Keratinocyte (primary cell): ENCODE data around the gene ARVCF. TPM values are rescaled to one million over a fixed set of nuclear protein-coding genes. Genes with fewer than 3 reads are reported as not detected.

Experiments used
- DNase-seq: peaks from one replicate; pipeline ENCODE4 v3.0.0-alpha.2; 2011; ENCODE audit warnings: low read depth, missing footprints, low spot score
- FAIRE-seq: peaks from 2 replicates; lab custom pipeline; 2011; peaks lifted over from hg19 to GRCh38; lab: Jason Lieb, UNC
- H2AFZ ChIP-seq: 2 replicates; pipeline ENCODE4 v1.6.0; 2012; ENCODE audit warnings: low read length, control low read depth, inconsistent platforms; ENCODE audit not compliant: control insufficient read depth
- H3K27ac ChIP-seq: 2 replicates; pipeline ENCODE4 v1.5.1; 2011; ENCODE audit warnings: low read length; ENCODE audit not compliant: control insufficient read depth, insufficient read depth
- H3K27me3 ChIP-seq: 3 replicates; pipeline ENCODE4 v1.6.0; 2011; ENCODE audit warnings: low read length; ENCODE audit not compliant: control insufficient read depth, insufficient read depth; ENCODE audit errors: extremely low read depth
- H3K36me3 ChIP-seq, 2 experiments: 2 replicates in 1 of 2; 3 replicates in 1 of 2; pipeline ENCODE4 v1.5.1; 2011; ENCODE audit warnings: low read length in 2 of 2, mild to moderate bottlenecking in 1 of 2; ENCODE audit not compliant: control insufficient read depth in 2 of 2, insufficient read depth in 2 of 2; ENCODE audit errors: extremely low read depth in 1 of 2
- H3K4me1 ChIP-seq: 3 replicates; pipeline ENCODE4 v1.5.1; 2011; ENCODE audit warnings: low read length; ENCODE audit not compliant: control insufficient read depth, insufficient read depth; ENCODE audit errors: extremely low read depth
- H3K4me2 ChIP-seq: 3 replicates; pipeline ENCODE4 v1.6.0; 2011; ENCODE audit warnings: low read depth, low read length; ENCODE audit not compliant: control insufficient read depth, insufficient read depth; ENCODE audit errors: extremely low read depth
- H3K4me3 ChIP-seq, 3 experiments: fragments of 200-600 bp in 1 of 3; sonication (generic) in 1 of 3; 2 replicates in 2 of 3; 3 replicates in 1 of 3; pipeline ENCODE4 v1.5.1; 2011 to 2016; ENCODE audit warnings: low read length in 3 of 3, mild to moderate bottlenecking in 3 of 3, control low read depth in 2 of 3, inconsistent platforms in 1 of 3, low read depth in 1 of 3, mixed read lengths in 1 of 3, mixed run types in 1 of 3, moderate library complexity in 1 of 3; ENCODE audit not compliant: control insufficient read depth in 2 of 3, insufficient read depth in 2 of 3; ENCODE audit errors: extremely low read depth in 1 of 3
- H3K79me2 ChIP-seq: 2 replicates; pipeline ENCODE4 v1.6.0; 2012; ENCODE audit warnings: low read length; ENCODE audit not compliant: control insufficient read depth, insufficient read depth
- H3K9ac ChIP-seq: 3 replicates; pipeline ENCODE4 v1.6.0; 2011; ENCODE audit warnings: low read length; ENCODE audit not compliant: control insufficient read depth, insufficient read depth; ENCODE audit errors: extremely low read depth
- H3K9me1 ChIP-seq: 3 replicates; pipeline ENCODE4 v1.6.0; 2011; ENCODE audit warnings: low read length; ENCODE audit not compliant: control insufficient read depth, insufficient read depth; ENCODE audit errors: extremely low read depth
- H3K9me3 ChIP-seq: 2 replicates; pipeline ENCODE4 v1.5.1; 2012; ENCODE audit warnings: low read depth, low read length; ENCODE audit not compliant: control insufficient read depth
- H4K20me1 ChIP-seq: 3 replicates; pipeline ENCODE4 v1.6.0; 2011; ENCODE audit warnings: low read length; ENCODE audit not compliant: control insufficient read depth, insufficient read depth; ENCODE audit errors: extremely low read depth
- EZH2 ChIP-seq: IDR thresholded peaks from one replicate; pipeline ENCODE4 v1.6.1; 2012; ENCODE audit warnings: inconsistent platforms, mild to moderate bottlenecking, low read length, moderate library complexity
- dilution Hi-C: fragments of 300-500 bp; cut with MboI; formaldehyde crosslinking; loops from one replicate; pipeline ENCODE4 v1.7.0; 2020; ENCODE audit warnings: low sequenced_read_pairs; ENCODE audit not compliant: extremely low pct_ligation_motif_present
- polyA plus RNA-seq, 5 experiments: library from polyadenylated mRNA; depleted of rRNA in 3 of 5; stranded (reverse) in 3 of 5; stranded (forward) in 1 of 5; unstranded in 1 of 5; fragments of >200 nt; gene quantifications; 1 replicate in 1 of 5; 2 replicates in 3 of 5; 3 replicates in 1 of 5; pipeline versions ENCODE4 v1.2.1 to v1.2.3, GENCODE V29; 2011 to 2012; ENCODE audit warnings: missing spikeins in 2 of 5, low read depth in 1 of 5, low replicate concordance in 1 of 5
- TF ChIP-seq, protein P1 (sequence below), 3 experiments: IDR thresholded peaks in 1 of 3; conservative IDR thresholded peaks in 1 of 3; optimal IDR thresholded peaks in 1 of 3; 2 replicates in 2 of 3; 3 replicates in 1 of 3; pipeline versions ENCODE3 to v1.5.1; 2011; ENCODE audit warnings: low read length in 3 of 3, mild to moderate bottlenecking in 3 of 3, moderate library complexity in 2 of 3, control low read depth in 1 of 3, inconsistent platforms in 1 of 3; ENCODE audit not compliant: insufficient read depth in 2 of 3; ENCODE audit errors: extremely low read depth in 1 of 3

Gene ARVCF
- polyA plus RNA-seq, 1 donor (not counting 4 experiments of a cell fraction or from before 2014, with no cell fraction given): 5.7 TPM

DNA sequence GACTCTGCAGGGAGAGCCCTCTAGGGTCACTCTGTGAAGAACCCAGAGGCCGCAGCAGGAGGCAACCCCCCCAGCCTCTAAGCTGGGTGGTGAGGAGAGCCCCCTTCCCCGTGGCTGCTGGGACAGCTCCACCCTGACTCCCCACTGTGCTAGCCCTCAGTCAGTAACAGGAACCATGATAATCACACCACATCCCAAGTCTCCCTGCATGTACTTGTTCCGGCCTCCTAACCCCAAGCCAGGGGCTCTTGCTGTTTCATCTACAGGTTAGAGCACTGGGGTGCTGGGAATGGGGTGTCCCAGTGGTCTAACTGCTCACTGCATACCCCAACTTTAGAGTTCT lies 26.9 kb downstream of the ARVCF start:
- no peak overlapping the region for H3K9ac ChIP-seq
- no peak for FAIRE-seq
- dilution Hi-C loops: no loop called here

DNA sequence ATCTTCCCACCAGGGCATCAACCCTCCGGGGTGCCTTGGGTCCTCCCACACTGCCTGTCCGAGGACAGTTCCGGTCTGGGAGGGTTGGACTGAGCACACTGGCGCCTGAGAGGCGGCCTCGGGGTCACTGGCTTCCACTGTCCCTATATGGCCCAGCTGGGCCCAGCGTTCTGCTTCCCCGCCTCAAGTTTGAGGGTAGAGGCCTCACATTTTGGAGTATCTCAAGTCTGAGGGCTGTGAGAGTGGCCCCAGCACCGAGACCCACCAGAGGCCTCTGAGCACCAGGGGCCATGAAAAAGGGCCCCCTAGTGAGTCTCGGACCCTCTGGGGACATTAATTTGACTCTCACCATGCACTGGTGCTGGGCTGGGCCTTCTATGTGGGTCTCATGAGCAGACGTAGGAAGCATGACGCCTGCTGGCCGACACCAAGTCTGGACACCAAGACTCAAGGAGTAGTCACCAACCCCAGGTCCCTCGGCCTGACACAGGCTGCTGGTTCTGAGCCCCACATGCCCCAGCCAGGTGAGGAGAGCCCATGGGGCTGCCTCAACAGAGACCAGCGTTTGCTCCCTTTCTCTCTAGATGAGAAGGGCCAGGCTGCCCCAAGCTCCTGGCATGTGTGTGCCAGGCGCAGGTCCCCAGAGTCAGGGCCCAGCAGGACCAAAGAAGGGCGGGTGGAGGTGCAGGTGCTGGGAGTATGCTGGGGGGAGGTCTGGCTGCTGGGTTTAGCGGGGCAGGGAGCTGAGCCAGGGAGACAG lies 27.5 kb downstream of the ARVCF start:
- Histone ChIP-seq H3K36me3 (no peaks in the 10 kb centered on the region), H3K4me1 (peaks cover 22% of the 10 kb centered on the region), H4K20me1 (no peaks in the 10 kb centered on the region), H3K27me3 (no peaks in the 10 kb centered on the region), H3K4me2 (no peak overlapping the region), H3K79me2 (no peaks in the 10 kb centered on the region), H3K9me1 (peaks cover 5% of the 10 kb centered on the region), H3K9ac (no peak overlapping the region), H3K4me3 (no peak overlapping the region), H3K9me3 (no peaks in the 10 kb centered on the region), H2AFZ (no peak overlapping the region), H3K27ac (no peak overlapping the region)
- TF ChIP-seq EZH2: no peak
- TF ChIP-seq, protein P1, sequence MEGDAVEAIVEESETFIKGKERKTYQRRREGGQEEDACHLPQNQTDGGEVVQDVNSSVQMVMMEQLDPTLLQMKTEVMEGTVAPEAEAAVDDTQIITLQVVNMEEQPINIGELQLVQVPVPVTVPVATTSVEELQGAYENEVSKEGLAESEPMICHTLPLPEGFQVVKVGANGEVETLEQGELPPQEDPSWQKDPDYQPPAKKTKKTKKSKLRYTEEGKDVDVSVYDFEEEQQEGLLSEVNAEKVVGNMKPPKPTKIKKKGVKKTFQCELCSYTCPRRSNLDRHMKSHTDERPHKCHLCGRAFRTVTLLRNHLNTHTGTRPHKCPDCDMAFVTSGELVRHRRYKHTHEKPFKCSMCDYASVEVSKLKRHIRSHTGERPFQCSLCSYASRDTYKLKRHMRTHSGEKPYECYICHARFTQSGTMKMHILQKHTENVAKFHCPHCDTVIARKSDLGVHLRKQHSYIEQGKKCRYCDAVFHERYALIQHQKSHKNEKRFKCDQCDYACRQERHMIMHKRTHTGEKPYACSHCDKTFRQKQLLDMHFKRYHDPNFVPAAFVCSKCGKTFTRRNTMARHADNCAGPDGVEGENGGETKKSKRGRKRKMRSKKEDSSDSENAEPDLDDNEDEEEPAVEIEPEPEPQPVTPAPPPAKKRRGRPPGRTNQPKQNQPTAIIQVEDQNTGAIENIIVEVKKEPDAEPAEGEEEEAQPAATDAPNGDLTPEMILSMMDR (optimal IDR thresholded peaks at IDR 0.05 in 1 of 3, IDR thresholded peaks at IDR 0.05 in 1 of 3, conservative IDR thresholded peaks at IDR 0.05 in 1 of 3; ENCODE audit: extremely low read depth in 1 of 3, insufficient read depth in 2 of 3, low read length in 3 of 3): no peak
- FAIRE-seq: no peak
- dilution Hi-C loops: no loop called here
- DNase-seq: no peak

More for the DNA sequence above, 26.9 kb downstream of the ARVCF start:
- H3K4me2 ChIP-seq: no peak overlapping the region
- no peaks in the 10 kb centered on the region for H4K20me1 ChIP-seq
- no peak overlapping the region for H3K4me3 ChIP-seq
- peaks cover 5% of the 10 kb centered on the region for H3K9me1 ChIP-seq
- no peaks in the 10 kb centered on the region for H3K9me3 ChIP-seq
- H3K4me1 ChIP-seq: peaks cover 16% of the 10 kb centered on the region
- no peak overlapping the region for H2AFZ ChIP-seq
- H3K36me3 ChIP-seq: no peaks in the 10 kb centered on the region
- H3K27ac ChIP-seq: no peak overlapping the region
- no peaks in the 10 kb centered on the region for H3K27me3 ChIP-seq
- no peak for DNase-seq
- TF ChIP-seq, protein P1 (optimal IDR thresholded peaks at IDR 0.05 in 1 of 3, IDR thresholded peaks at IDR 0.05 in 1 of 3, conservative IDR thresholded peaks at IDR 0.05 in 1 of 3; ENCODE audit: extremely low read depth in 1 of 3, insufficient read depth in 2 of 3, low read length in 3 of 3): no peak
- no peak for TF ChIP-seq EZH2
- no peaks in the 10 kb centered on the region for H3K79me2 ChIP-seq
